ENCODE measurements around the gene ATR.
"Not testable (repeated sequence)": the region's sequence is repeated elsewhere in the genome, so short reads cannot be mapped to it uniquely, and the experiment has no call there.

Gene ATR

GRCh38 chr3:142417302-142417701 lies 161.2 kb downstream of the ATR start:
- H3K4me3 ChIP-seq (ENCODE audit: low read depth, low read length) = no peak overlapping the region
- no peak for DNase-seq (ENCODE audit: low read depth)
- TF ChIP-seq MAX (IDR thresholded peaks at IDR 0.05; ENCODE audit: low read depth, low read length) (no peak), POLR2A (IDR thresholded peaks at IDR 0.05; ENCODE audit: extremely low read depth, insufficient read length) (no peak), MYC (IDR thresholded peaks at IDR 0.05; ENCODE audit: low read depth, low read length) (no peak), CTCF (IDR thresholded peaks at IDR 0.05; ENCODE audit: low read depth, low read length) (no peak)

- not testable (repeated sequence) for H3K4me3 ChIP-seq (ENCODE audit: low read depth, low read length); DNase-seq (ENCODE audit: low read depth)
Measured at GRCh38 chr3:142400537-142400936, 178.0 kb downstream of the ATR start.
